HG03045 (cell line): ENCODE results near the gene TRIM2.

Experiments
- ATAC-seq: cut with Tn5 transposase; IDR thresholded peaks from one replicate; pipeline ENCODE4 v1.9.1; 2021; ENCODE audit warnings: mild to moderate bottlenecking, moderate library complexity; ENCODE audit not compliant: unreplicated experiment

Gene TRIM2

DNA sequence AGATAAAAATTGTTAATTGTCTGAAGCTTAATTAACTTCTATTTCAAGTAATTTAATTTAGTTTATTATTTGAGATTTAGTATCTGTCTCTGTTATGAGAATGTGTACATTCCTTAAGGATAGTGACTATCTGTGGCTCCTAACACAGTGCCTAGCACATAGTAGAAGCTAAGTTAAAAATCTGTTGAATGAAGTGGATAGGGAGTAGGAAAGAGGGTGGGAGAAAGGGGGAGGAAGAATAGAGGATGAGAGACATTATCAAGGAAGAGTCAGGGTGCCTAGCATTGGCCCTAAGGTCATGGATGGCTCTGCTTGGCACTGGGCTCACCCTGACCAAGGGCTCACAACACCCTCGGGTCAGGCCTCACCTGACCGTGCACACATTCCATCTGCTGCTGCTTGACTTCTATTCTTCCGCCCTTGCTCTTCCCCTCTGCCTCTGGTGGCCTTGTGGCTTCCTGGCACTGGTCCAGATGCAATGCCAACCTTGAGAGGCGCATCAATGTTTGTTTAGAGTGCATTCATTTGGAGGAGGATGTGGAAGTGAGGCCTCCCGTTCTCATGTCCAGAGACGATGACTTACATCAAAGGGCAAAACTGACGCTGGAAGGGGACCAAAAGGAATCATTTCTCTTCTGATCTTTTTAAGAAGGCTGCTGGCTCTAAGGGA is 42.3 kb downstream of the TRIM2 start:
- no peak for ATAC-seq

DNA sequence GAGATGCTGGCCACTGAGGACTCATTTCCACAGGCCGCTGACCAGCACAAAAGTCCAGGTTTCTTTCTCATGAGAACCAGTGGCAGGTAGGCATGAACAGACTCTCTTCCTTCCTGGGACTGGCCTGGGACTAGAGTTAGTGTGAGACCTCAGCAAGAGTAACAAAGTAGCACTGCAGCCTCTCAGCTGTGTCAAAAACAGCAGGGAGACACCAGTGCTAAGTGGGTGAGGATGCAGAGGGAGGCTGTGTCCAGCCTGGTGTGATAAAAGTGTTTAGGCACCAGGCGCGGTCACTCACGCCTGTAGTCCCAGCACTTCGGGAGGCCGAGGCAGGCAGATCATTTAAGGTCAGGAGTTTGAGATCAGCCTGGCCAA is 42.9 kb downstream of the TRIM2 start:
- no peak for ATAC-seq

DNA sequence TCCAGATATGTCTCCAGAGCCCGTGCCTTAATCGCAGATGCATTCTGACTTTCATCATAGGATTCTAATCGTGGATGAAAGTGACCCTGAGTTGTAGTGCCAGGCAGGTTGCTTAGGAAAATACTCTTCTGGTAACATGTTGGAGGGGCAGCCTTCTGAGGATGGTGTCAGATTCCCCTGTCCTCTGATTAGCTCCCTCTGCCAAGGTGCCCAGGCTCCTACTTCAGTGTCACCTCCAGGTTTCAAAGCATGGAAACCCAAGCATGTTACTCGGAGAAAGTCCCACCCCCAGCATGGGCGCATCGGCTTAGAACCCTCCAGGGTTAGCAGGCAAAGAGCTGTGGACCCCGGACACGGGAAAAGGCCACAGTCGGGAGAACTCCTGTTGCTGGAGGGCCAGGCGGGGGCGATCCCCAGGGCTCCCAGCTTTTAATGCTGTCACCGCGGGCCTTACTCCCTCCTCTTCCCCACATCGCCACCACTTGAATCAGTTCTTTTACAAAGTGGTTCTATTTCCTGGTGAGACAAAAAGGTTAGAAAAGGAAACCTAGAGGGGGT is 44.5 kb downstream of the TRIM2 start:
- ATAC-seq = no peak

DNA sequence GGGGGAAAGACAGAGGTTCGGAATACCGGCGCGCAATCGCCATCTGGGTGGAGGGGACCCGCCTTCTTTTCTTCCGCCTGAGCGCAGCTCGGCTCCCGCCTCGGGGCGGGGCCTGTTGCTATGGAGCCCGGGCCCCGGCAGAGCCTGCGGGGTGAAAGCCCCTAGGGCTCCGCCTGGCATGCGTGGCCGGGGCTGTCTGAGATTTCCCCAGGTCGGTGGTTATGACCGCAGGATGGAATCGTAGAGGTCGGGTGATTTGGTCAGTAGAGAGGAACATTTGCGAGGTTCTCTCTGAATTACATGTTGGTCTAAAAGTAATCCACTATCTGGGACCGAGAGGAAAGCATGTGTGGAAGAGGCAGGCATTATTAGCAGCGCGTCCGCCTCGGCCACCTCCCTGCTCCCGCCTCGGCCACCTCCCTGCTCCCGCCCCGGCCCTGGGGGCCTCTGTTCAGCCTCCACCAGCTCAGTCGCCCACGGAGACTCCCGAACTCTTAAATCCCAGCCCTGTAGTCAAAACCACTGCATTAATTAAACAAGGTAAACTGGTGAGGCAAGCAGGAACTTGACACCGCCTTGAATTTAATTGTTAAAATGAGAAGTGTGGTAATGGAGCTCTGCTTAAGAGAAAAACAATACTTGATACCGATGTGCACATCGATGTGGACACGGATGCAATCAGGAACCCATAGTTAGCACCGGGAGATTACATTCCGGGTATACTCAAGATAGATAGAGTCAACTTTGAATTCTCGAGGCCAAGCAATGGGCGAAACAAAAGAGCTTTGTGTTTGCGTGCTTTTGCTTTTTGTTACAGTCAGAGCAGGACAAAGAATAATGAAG is 45.2 kb downstream of the TRIM2 start:
- ATAC-seq = peak; percentile 99

DNA sequence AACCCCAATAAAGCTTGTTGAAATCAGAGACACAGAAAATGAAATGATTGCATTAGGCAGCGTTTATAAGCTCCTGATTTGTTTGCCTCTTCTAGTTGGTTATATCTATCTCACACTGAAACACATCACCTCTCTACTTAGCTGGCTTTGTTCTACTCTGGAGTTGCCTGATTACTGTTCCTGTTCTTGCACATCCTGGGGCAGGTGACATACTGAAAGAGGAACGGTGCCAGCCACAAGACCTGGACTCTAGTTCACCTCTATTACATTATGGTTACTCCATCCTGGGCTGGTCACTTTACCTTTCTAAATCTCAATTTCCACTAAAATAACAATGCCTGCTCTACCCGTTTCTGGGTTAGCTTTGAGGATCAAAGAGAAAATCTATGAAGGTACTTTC is 47.9 kb downstream of the TRIM2 start:
- no peak for ATAC-seq

DNA sequence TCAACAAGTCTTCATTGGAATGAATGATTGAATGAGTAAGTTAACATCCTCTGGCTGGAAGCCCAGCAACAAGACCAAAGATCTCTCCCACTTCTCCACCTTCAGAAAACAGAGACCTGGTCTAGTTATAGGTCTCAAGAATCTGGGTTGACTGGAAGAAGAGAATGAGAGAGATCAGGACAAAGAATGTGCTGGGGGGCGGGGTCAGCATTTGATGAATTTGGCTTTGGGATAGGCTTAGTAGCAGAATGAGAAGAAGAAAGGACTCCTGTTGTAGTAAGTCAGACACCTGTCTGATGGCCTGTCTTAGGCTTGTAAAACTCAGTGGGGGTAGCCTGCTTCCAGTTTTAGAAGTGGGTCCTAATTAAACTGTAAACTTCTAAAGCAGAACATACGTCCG is 51.0 kb downstream of the TRIM2 start:
- ATAC-seq = no peak

DNA sequence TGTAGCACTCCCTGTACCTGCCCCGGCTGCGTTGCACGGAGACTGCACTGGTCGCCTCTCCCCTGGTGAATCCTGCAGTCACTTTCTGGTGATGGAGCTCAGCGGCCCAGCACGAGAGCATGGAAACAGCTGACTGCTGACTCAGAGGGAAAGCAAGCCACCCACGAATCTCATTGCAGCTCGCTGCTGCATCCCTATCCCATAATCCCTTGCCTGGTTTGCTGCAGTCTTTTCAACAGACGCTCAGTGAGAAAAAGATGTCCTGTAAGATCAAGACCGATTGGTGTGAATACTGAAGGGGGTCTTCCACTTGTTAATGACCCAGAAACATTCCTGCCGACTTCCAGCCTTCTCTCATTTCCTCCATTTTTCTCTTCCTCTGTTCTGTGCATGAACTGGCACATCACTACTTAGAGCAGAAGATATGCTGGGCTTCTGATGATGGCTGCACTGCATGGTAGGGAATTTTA is 52.9 kb downstream of the TRIM2 start:
- peak; percentile 87 for ATAC-seq

DNA sequence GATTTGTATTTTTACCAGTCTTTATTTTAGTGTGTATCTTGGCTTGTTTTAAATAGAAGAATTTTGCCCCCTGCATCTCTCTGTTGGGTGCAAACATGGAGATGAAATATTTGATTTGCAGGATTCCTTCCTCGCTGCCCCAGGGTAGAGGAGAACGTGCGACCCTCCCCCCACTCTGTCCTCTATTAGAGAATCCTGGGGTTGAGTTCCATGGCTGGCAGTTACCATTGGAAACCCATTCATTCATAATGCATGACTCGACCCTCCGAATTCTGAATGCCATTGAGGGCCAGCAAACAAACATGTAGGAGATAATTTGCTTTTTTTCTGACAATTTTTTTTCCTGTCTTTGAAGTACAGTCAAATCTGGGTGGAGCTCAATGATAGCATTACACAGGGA is 53.7 kb downstream of the TRIM2 start:
- no peak for ATAC-seq

DNA sequence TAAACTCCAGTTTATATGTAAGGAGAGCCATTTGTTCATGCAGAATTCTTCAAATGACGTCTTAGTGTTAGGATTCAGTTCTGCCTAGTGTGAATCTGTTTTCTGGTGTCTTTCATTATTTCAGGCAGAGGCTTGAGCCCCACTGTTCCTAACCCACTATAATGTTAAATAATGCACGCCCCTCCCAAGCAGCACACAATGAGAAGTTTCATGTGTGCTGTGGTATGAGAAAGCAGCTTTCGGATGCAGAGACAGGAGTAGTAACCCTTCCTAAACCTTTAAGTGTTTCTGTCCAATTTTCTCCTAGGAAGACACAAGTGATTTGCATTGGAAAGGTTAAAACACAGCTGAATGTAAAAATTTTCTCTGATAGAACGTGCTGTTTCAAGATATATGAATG is 54.5 kb downstream of the TRIM2 start:
- no peak for ATAC-seq

DNA sequence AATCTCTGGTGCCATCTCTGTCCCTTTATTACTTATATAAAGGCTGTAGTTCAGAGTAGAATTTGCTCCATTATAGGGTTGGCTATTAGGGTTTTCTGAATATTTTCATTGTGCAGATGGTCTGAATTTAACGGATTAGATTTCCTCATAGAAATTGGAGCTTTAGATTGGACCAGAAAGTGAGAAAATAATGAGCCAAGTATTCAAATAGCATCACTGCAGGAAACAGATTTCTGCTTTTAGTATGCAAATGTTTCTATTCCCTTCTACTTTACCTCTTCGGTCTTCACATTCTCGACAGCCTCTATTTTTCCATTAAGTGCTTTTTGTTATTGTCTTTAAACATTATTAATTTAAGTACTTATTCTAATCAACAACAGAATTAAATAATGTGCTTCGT is 55.4 kb downstream of the TRIM2 start:
- ATAC-seq = no peak

DNA sequence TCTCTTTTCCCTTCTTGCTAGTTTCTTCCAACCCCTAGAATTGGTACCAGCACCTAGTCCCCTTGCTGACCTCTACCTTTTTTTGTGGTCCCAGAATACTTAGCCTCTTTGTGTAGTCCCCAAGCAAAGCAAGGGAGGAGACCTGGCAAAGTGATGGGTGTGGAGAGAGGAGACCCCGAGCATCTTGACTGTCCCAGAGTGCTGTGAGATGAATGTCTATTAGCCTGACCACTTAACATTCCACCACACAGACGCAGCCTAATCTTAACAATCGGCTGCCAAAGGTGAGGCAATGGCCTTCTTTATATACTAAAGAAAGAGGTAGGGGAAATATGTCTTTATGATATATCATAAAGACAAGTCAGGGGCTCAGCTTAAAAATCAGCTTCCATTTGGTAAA is 55.9 kb downstream of the TRIM2 start:
- no peak for ATAC-seq

DNA sequence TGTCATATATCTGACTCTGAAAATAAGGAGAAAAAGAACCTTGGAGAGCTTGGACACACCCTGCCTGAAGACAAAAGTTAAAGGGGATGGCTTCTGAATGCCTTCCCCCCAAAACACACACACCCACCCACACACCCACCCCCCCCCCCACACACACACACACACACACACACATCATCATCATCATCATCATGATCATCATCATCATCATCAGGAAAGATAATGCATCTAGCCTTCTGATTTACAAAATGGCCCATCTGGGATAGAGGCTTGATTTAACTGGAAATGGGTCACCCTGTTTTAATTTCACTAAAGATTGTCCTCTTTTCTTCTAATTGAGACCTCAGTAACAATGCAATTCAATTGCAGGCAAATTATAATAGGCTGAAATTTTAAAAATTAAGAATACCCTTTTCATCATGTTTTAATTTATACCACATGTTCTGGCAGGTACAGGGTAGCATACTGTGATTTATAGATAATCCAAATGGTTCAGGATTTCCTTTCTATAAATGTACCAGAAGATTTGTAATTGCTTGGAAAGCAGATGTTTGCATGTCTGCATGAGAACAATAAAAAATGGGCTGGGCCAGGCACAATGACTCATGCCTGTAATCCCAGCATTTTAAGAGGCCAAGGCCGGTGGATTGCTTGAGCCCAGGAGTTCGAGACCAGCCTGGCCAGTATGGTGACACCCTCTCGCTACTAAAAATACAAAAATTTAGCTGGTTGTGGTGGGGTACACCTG is 56.5 kb downstream of the TRIM2 start:
- ATAC-seq = no peak

DNA sequence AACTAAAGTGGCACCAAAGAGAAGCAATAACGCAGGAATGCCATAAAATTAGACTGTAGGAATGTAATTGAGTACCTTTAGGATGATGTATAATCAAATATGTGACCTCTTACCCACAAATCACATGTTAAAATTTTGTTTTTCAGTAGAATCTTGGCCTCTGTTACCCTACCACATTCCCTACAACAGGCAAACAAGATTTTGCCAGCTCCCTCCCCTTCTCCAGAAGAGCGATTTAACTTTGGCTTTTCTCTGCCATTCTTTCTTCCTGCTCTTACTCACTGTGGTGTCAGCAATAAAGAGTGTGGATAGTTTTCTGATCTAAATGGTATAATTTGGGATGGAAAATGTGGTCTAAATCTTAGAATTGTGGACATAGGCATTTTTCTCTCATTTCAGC is 57.2 kb downstream of the TRIM2 start:
- no peak for ATAC-seq

DNA sequence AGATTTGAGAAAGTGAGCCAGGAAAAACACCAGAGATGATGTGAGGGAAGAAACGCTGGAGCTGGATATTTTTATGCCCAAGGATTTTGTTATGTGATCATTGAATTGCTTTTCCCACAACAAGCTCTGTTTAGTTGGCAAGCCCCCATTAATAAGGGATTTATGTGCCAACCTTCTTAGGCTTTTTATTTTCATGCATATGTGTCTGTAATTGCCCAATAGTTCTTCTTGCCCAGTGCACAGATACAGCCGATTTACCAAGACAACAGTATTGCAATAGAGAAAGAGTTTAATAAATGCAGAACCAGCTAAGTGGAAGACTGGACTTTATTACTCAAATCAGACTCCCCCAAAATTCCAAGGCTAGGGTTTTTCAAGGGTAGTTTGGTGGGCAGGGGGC is 57.7 kb downstream of the TRIM2 start:
- no peak for ATAC-seq

DNA sequence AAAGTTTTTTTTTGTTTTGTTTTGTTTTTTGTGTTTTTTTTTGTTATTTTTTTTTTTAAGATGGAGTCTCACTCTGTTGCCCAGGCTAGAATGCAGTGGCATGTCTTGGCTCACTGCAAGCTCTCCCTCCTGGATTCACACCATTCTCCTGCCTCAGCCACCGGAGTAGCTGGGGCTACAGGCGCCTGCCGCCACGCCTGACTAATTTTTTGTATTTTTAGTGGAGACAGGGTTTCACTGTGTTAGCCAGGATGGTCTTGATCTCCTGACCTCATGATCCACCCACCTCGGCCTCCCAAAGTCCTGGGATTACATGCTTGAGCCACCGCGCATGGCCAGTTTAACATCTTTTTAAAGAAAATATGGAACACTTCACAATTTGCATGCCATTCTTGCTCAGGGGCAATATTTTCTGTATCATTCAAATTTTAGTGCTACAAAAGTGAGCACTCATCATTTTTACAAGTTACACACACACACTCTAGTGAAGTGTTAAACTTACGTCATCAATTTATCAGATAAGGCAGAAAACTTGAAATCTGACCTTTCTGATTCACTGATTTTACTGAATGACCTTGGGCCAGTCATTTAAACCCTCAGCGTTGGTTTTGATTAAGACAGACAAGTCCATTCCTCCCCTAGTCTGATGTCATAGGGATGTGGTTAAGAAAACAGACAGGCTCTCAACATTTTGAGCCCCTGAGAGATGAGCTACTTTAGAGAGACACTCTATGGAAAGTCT is 61.2 kb downstream of the TRIM2 start:
- ATAC-seq = no peak

DNA sequence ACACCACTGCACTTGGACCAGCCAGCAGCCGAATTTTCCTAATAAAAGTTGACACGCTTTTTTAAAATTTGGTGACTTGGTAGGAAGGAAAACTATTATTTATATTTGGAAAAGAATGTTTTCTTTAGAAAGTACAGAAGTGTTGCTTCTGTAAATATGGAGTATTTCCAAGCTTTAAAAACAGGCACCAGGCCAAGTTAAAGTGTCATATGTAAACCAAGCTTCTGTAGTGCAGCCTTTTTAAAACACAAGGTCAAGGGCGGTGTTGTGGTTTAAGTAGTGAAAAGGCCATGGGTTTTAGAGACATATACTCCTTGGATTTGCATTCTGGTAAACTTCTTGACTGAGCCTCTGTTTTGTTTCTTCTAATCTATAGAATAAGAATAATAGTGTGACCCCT is 62.7 kb downstream of the TRIM2 start:
- no peak for ATAC-seq

DNA sequence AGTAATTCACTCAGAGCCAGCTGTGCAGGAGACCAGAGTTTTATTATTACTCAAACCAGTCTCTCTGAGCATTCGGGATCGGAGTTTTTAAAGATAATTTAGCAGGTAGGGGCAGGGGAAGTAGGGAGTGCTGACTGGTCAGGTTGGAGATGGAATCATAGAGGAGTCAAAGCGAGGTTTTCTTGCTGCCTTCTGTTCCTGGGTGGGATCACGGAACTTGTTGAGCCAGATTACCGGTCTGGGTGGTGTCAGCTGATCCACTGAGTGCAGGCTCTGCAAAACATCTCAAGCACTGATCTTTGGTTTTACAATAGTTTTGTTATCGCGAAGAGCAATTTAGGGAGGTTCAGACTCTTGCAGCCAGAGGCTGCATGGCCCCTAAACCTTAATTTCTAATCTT is 63.6 kb downstream of the TRIM2 start:
- no peak for ATAC-seq

DNA sequence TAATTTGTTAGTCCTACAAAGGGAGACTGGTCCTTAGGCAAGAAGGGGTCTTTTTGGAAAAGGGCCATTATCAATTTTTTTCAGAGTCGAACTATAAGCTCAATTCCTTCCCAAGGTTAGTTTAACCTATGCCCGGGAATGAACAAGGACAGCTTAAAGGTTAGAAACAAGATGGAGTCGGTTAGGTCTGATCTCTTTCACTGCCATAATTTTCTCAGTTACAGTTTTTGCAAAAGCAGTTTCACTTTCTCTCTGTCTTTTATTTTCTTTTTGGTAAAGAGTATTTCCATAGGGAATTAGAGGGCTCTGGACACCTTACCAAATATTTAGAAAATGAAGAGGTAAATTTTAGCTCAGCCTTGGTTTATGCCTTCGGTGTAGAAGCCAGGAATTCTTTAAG is 64.1 kb downstream of the TRIM2 start:
- no peak for ATAC-seq

DNA sequence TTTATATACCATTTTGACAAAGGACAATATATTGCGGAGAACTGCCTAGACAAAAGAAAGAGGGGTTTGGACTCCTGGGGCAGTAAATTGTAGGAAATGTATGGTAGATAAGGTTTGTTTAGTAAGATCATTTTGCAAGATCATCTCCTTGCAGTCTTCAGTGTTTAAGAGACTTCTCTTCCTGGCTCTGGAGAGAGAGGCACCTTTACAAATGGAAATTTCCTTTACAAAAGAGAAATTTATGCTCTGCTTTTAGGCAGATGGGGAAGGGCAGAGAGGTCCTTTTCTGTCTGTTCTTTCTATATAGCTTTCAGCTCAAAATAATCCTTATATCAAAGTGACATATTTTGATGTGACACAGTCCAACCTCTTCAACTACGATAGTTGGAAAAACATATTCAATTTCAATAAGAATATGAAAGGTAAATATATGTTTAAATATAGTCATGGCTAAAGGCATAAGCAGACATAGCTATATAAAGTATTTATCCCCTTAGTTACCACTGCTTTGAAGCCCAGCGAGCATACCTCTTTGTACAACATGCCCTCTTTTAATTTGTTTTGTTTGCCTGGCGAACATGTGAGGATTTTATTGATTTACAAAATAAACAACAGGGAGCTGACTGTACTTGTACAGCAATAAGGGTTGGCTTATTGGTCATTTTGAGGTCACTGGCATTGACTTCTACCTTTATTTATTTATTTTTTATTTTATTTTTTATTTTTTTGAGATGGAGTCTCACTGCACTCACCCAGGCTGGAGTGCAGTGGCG is 65.2 kb downstream of the TRIM2 start:
- ATAC-seq = no peak

DNA sequence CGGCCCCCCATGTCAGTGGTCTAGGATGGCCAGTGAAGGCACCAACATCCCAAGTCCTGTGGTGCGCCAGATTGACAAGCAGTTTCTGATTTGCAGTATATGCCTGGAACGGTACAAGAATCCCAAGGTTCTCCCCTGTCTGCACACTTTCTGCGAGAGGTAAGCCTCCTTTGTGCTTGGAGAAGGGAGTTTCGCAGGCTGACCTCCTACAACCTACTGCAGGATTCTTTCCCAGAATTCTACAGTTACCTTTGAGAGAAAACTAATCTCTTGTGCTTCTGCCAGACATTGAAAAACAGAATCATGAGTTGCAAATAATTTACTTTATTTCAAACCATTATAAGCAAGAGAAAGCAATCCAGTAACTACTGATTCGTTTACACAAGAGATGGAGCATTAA is 66.1 kb downstream of the TRIM2 start:
- no peak for ATAC-seq
